LoVo (cell line): ENCODE results near the gene RAPH1.
A peak's percentile ranks its signal among the peaks of the same experiment; 100 is the strongest.

Source experiments
- DNase-seq: peaks from one replicate; pipeline ENCODE4 v3.0.0-alpha.2; 2016; ENCODE audit warnings: low spot score

The RAPH1 gene

GRCh38 chr2:203535078-203535783, at the start of gene RAPH1:
TSS of gene RAPH1 (minus strand) at chr2:203535301. CDS start at chr2:203495353, 39,948 bp downstream.
- DNase-seq: peak; percentile 86

GRCh38 chr2:203584784-203585183, 49.7 kb upstream of the RAPH1 start:
- no peak for DNase-seq

GRCh38 chr2:203583701-203584100, 48.6 kb upstream of the RAPH1 start:
- no peak for DNase-seq

GRCh38 chr2:203583084-203583695, 48.1 kb upstream of the RAPH1 start:
- no peak for DNase-seq

- DNase-seq: no peak
Observed at GRCh38 chr2:203582468-203582867, 47.4 kb upstream of the RAPH1 start.

- no peak for DNase-seq
Observed at GRCh38 chr2:203580844-203581243, 45.7 kb upstream of the RAPH1 start.

- DNase-seq: no peak
Observed at GRCh38 chr2:203579730-203580129, 44.6 kb upstream of the RAPH1 start.

- peak; percentile 81 for DNase-seq
Observed at GRCh38 chr2:203578759-203579643, 43.9 kb upstream of the RAPH1 start.

GRCh38 chr2:203574824-203575223, 39.7 kb upstream of the RAPH1 start:
- no peak for DNase-seq

- no peak for DNase-seq
Observed at GRCh38 chr2:203572316-203572715, 37.2 kb upstream of the RAPH1 start.

GRCh38 chr2:203569677-203570316, 34.7 kb upstream of the RAPH1 start:
- DNase-seq: no peak

- DNase-seq: no peak
Observed at GRCh38 chr2:203567691-203568090, 32.6 kb upstream of the RAPH1 start.

- no peak for DNase-seq
Observed at GRCh38 chr2:203566161-203566560, 31.1 kb upstream of the RAPH1 start.

GRCh38 chr2:203565076-203565475, 30.0 kb upstream of the RAPH1 start:
- no peak for DNase-seq

- no peak for DNase-seq
Observed at GRCh38 chr2:203562268-203562667, 27.2 kb upstream of the RAPH1 start.

- DNase-seq: no peak
Observed at GRCh38 chr2:203559641-203560040, 24.5 kb upstream of the RAPH1 start.

GRCh38 chr2:203553784-203554183, 18.7 kb upstream of the RAPH1 start:
- DNase-seq: no peak

GRCh38 chr2:203551778-203552177, 16.7 kb upstream of the RAPH1 start:
- no peak for DNase-seq

- DNase-seq: no peak
Observed at GRCh38 chr2:203550266-203550665, 15.2 kb upstream of the RAPH1 start.

- no peak for DNase-seq
Observed at GRCh38 chr2:203549406-203549805, 14.3 kb upstream of the RAPH1 start.

GRCh38 chr2:203548887-203549286, 13.8 kb upstream of the RAPH1 start:
- DNase-seq: no peak

- DNase-seq: no peak
Observed at GRCh38 chr2:203547356-203547755, 12.3 kb upstream of the RAPH1 start.
